HUES64 (cell line): Measurements from ENCODE around the gene KCTD6.
"Not testable (repeated sequence)": the region's sequence is repeated elsewhere in the genome, so short reads cannot be mapped to it uniquely, and the experiment has no call there.

Experiments used
- H3K27ac ChIP-seq: 2 replicates; pipeline ENCODE4 v1.7.0; 2013; ENCODE audit warnings: low read depth, low read length, inconsistent platforms
- H3K27me3 ChIP-seq: 2 replicates; pipeline ENCODE4 v1.6.1; 2013; ENCODE audit warnings: mild to moderate bottlenecking, low read length; ENCODE audit not compliant: insufficient read depth
- H3K36me3 ChIP-seq: 2 replicates; pipeline ENCODE4 v1.6.1; 2013; ENCODE audit warnings: mild to moderate bottlenecking, low read length; ENCODE audit not compliant: insufficient read depth
- H3K4me1 ChIP-seq: 2 replicates; pipeline ENCODE4 v1.6.1; 2013; ENCODE audit warnings: mild to moderate bottlenecking, low read length, moderate library complexity; ENCODE audit not compliant: insufficient read depth
- H3K4me3 ChIP-seq: 2 replicates; pipeline ENCODE4 v1.5.1; 2013; ENCODE audit warnings: mild to moderate bottlenecking, low read length, moderate library complexity
- H3K9ac ChIP-seq: 2 replicates; pipeline ENCODE4 v1.6.1; 2013; ENCODE audit warnings: mild to moderate bottlenecking, low read depth, low read length
- H3K9me3 ChIP-seq: 2 replicates; pipeline ENCODE4 v1.6.1; 2013; ENCODE audit warnings: low read depth, low read length; ENCODE audit not compliant: insufficient read depth
- WGBS: fragments of 150-250, 120-280 bp; methylation state at CpG from one replicate; pipeline ENCODE4 v1.1.7; 2013; ENCODE audit warnings: missing lambda C conversion rate; 5-methylcytosine and 5-hydroxymethylcytosine counted together

Gene KCTD6

GRCh38 chr3:58527440-58527839, 35.5 kb downstream of the KCTD6 start:
- not testable (repeated sequence) for H3K27me3 ChIP-seq, H3K4me3 ChIP-seq, H3K9me3 ChIP-seq, H3K27ac ChIP-seq, H3K9ac ChIP-seq, H3K36me3 ChIP-seq
- WGBS = 97% methylated on average over 3 of the region's 3 CpGs
- peaks cover 20% of the 10 kb centered on the region for H3K4me1 ChIP-seq

- 83% methylated on average over 6 of the region's 6 CpGs for WGBS
These were observed 36.7 kb downstream of the KCTD6 start for GRCh38 chr3:58528629-58529028.

GRCh38 chr3:58529516-58530353, 37.8 kb downstream of the KCTD6 start:
- H3K36me3 ChIP-seq = no peaks in the 10 kb centered on the region
- no peaks in the 10 kb centered on the region for H3K9me3 ChIP-seq
- no peak overlapping the region for H3K27ac ChIP-seq
- no peaks in the 10 kb centered on the region for H3K27me3 ChIP-seq
- H3K4me1 ChIP-seq = peaks cover 6% of the 10 kb centered on the region
- no peak overlapping the region for H3K4me3 ChIP-seq
- H3K9ac ChIP-seq = no peak overlapping the region
- WGBS = 82% methylated on average over 14 of the region's 15 CpGs

More at GRCh38 chr3:58528629-58529028, 36.7 kb downstream of the KCTD6 start:
- H3K9me3 ChIP-seq = no peaks in the 10 kb centered on the region
- no peaks in the 10 kb centered on the region for H3K27me3 ChIP-seq
- H3K4me1 ChIP-seq = peaks cover 10% of the 10 kb centered on the region
- no peak overlapping the region for H3K27ac ChIP-seq
- no peak overlapping the region for H3K9ac ChIP-seq
- no peaks in the 10 kb centered on the region for H3K36me3 ChIP-seq
- H3K4me3 ChIP-seq = no peak overlapping the region

DNA sequence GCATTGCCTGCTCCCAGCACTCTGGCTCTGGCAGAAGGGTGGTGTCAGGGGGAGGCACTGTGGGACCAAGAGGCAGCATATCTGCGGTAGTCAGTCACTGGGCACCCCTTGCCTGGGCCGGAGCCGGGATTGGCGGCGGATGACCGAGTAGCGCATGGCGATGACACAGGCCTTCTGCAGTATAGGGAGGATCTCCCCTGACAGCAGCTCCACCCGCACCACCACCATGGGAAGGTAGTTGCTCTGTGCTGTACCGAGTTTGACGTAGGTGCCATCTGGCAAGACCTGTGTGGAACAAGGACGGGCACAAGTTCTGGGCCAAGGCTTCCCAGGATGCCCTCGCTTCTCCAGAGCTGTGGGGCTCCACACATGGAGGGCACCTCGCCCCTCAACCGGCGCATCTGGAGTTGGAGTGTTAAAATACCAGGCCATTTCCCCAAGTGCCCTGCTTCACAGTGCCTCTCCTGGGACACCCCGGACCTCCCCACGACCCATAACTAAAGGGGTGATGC, 38.5 kb downstream of the KCTD6 start:
- Histone ChIP-seq H3K4me3 (no peak overlapping the region), H3K9me3 (no peaks in the 10 kb centered on the region), H3K4me1 (peaks cover 6% of the 10 kb centered on the region), H3K9ac (no peak overlapping the region), H3K27me3 (no peaks in the 10 kb centered on the region), H3K27ac (no peak overlapping the region), H3K36me3 (no peaks in the 10 kb centered on the region)
- WGBS = 95% methylated on average over 18 of the region's 18 CpGs

DNA sequence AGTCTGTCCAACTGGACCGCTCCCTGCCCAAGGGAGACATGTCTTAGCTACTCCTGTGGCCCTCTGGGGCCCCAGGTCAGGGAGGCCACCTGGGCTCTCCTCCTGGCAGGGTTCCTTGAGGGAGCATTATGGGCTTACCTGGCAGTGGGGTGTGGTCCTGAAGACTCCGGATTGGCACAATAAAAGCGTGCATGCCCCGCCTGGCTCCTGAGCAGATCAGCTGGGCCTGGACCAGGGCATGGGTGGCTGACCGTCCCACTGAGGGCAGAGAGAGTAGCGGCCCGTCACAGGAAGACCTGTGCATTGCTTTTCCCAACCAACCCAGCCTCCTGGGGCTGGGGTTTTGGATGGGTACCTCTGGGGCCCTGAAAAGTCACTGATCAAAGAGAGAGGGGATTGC, 39.7 kb downstream of the KCTD6 start:
- no peaks in the 10 kb centered on the region for H3K9me3 ChIP-seq
- H3K27ac ChIP-seq = no peak overlapping the region
- no peak overlapping the region for H3K4me3 ChIP-seq
- 95% methylated on average over 7 of the region's 7 CpGs for WGBS
- no peaks in the 10 kb centered on the region for H3K36me3 ChIP-seq
- no peaks in the 10 kb centered on the region; the same call in none of the 2 replicates for H3K4me1 ChIP-seq
- H3K27me3 ChIP-seq = no peaks in the 10 kb centered on the region
- no peak overlapping the region for H3K9ac ChIP-seq

GRCh38 chr3:58531956-58532355, 40.1 kb downstream of the KCTD6 start:
- H3K36me3 ChIP-seq = no peaks in the 10 kb centered on the region
- no peak overlapping the region for H3K27ac ChIP-seq
- H3K4me3 ChIP-seq = no peak overlapping the region
- H3K27me3 ChIP-seq = no peaks in the 10 kb centered on the region
- no peak overlapping the region for H3K9ac ChIP-seq
- no peaks in the 10 kb centered on the region for H3K9me3 ChIP-seq
- no peaks in the 10 kb centered on the region; the same call in none of the 2 replicates for H3K4me1 ChIP-seq
- WGBS = 85% methylated on average over 2 of the region's 2 CpGs

DNA sequence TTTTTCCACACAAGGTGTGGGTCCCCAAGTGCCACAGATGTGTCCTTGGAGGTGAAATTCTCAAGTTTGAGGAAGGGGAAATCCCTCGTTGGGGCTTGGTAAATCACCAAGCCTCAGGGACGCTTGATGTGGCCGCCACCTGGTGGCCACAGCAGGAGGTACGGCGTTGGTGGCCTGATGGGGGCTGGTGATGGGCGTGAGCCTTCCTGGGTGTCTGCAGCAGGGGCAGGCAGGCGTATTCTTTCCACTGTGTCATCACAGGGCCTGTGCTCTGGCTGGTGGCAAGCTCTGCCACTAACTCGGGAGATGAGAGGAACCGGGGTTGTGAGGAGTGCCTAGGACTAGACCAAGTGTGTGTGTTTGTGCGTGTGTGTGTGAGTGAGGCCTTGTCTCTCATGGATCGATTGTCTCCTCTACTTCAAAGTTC, 40.9 kb downstream of the KCTD6 start:
- Histone ChIP-seq H3K4me1 (no peaks in the 10 kb centered on the region; the same call in none of the 2 replicates), H3K27me3 (no peaks in the 10 kb centered on the region), H3K36me3 (no peaks in the 10 kb centered on the region), H3K4me3 (no peak overlapping the region), H3K9ac (no peak overlapping the region), H3K9me3 (no peaks in the 10 kb centered on the region), H3K27ac (no peak overlapping the region)
- 36% methylated on average over 11 of the region's 11 CpGs for WGBS

DNA sequence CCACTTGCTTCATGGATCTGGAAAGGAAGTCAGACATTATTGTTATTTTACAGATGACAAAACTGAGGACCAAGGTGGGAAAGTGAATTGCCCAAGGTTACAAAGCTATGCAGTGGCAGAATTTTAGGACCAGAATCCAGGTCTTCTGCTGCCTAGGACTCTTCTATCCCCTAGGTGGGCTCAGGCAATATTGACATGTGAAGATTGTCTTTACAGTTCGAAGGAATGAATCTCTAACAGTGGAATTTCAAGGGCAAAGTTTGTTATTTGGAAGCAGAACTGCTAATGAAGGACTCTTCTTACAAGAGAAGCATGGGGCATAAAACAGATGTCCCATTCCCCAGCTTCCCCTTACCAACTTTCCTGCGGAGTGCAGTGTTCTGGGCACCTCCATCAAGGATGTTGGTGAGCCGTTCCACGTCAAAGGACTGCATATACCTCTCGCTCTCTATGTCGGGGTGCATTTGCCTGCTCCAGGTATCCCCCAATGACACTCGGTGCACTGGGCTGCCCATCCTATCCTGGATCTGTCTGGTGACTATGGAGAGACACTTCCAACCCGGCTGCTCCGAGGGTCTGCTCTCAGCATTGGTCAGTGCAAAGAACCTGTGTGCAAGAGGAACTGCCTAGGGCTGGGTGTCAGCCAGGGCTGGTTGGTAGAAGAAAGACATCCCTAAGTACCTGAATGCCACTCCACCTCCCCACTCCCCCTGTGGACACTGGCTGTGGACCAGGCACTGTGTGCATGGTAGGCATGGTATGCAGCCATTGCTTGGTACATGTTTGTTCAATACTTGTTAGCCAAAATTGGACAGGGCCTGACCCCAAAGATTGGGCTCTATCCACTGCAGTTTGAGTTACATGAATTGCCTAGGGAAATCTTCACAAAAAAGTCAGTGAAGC, 42.9 kb downstream of the KCTD6 start:
- no peaks in the 10 kb centered on the region for H3K27me3 ChIP-seq
- H3K36me3 ChIP-seq = no peaks in the 10 kb centered on the region
- no peak overlapping the region for H3K27ac ChIP-seq
- H3K4me1 ChIP-seq = no peaks in the 10 kb centered on the region; the same call in 1 of the 2 replicates
- no peak overlapping the region for H3K4me3 ChIP-seq
- 94% methylated on average over 9 of the region's 9 CpGs for WGBS
- no peak overlapping the region for H3K9ac ChIP-seq
- H3K9me3 ChIP-seq = no peaks in the 10 kb centered on the region

- WGBS = 83% methylated on average over 2 of the region's 2 CpGs
- Histone ChIP-seq H3K36me3 (no peaks in the 10 kb centered on the region), H3K4me1 (no peaks in the 10 kb centered on the region; the same call in 1 of the 2 replicates), H3K9ac (no peak overlapping the region), H3K27me3 (no peaks in the 10 kb centered on the region), H3K4me3 (no peak overlapping the region), H3K9me3 (no peaks in the 10 kb centered on the region), H3K27ac (no peak overlapping the region)
These were observed 43.9 kb downstream of the KCTD6 start for GRCh38 chr3:58535531-58536500.
